SK-N-SH treated with all-trans-retinoic acid at 6 μM for 48 hours (cell line): Measurements from ENCODE around the gene LUC7L3.

Source experiments
- ATAC-seq: fragments of 200-7000 bp; cut with Tn5 transposase; 3 replicates; pipeline ENCODE4 v1.9.1; 2020; ENCODE audit warnings: mild to moderate bottlenecking, moderate library complexity
- ARNTL ChIP-seq: fragments of 450-650 bp; formaldehyde crosslinking; IDR thresholded peaks from 2 replicates; pipeline ENCODE4 v1.5.0; 2020; ENCODE audit warnings: low read depth, mild to moderate bottlenecking, moderate library complexity, borderline replicate concordance
- BACH2 ChIP-seq: fragments of 250-450 bp; sonication (Bioruptor Pico); IDR thresholded peaks from 2 replicates; pipeline ENCODE4 v1.9.0; 2021; ENCODE audit warnings: mild to moderate bottlenecking, borderline replicate concordance
- CREB5 ChIP-seq: fragments of 250-450 bp; sonication (Bioruptor Pico); IDR thresholded peaks from 2 replicates; pipeline ENCODE4 v1.5.1; 2020; ENCODE audit warnings: low read depth, mild to moderate bottlenecking, moderate library complexity
- CSDC2 ChIP-seq: fragments of 250-450 bp; sonication (Bioruptor Pico); IDR thresholded peaks from 2 replicates; pipeline ENCODE4 v1.5.0; 2020; ENCODE audit warnings: mild to moderate bottlenecking, moderate library complexity
- CSRNP3 ChIP-seq: fragments of 250-450 bp; sonication (Bioruptor Pico); IDR thresholded peaks from 2 replicates; pipeline ENCODE4 v1.5.1; 2021; ENCODE audit warnings: mild to moderate bottlenecking, moderate library complexity
- ESRRG ChIP-seq: fragments of 250-450 bp; sonication (Bioruptor Pico); IDR thresholded peaks from 2 replicates; pipeline ENCODE4 v1.6.1; 2021; ENCODE audit warnings: mild to moderate bottlenecking
- GLIS3 ChIP-seq: fragments of 250-450 bp; sonication (Bioruptor Pico); IDR thresholded peaks from 2 replicates; pipeline ENCODE4 v1.5.0; 2020; ENCODE audit warnings: mild to moderate bottlenecking, moderate library complexity
- OSR1 ChIP-seq: fragments of 250-450 bp; sonication (Bioruptor Pico); IDR thresholded peaks from 2 replicates; pipeline ENCODE4 v1.8.0; 2022; ENCODE audit warnings: moderate library complexity, mild to moderate bottlenecking, inconsistent platforms
- PATZ1 ChIP-seq: fragments of 250-450 bp; sonication (Bioruptor Pico); IDR thresholded peaks from 2 replicates; pipeline ENCODE4 v1.8.0; 2020; ENCODE audit warnings: mild to moderate bottlenecking, moderate library complexity, borderline replicate concordance
- POU6F1 ChIP-seq: fragments of 250-450 bp; sonication (Bioruptor Pico); IDR thresholded peaks from 2 replicates; pipeline ENCODE4 v1.8.0; 2021; ENCODE audit warnings: low read depth, mild to moderate bottlenecking, moderate library complexity, borderline replicate concordance
- PPARA ChIP-seq: fragments of 250-450 bp; sonication (Bioruptor Pico); IDR thresholded peaks from 2 replicates; pipeline ENCODE4 v1.5.0; 2020; ENCODE audit warnings: mild to moderate bottlenecking, borderline replicate concordance
- RARB ChIP-seq: fragments of 250-450 bp; sonication (Bioruptor Pico); IDR thresholded peaks from 2 replicates; pipeline ENCODE4 v1.8.0; 2021; ENCODE audit warnings: mild to moderate bottlenecking, moderate library complexity
- SNAI2 ChIP-seq: fragments of 250-450 bp; sonication (Bioruptor Pico); IDR thresholded peaks from 2 replicates; pipeline ENCODE4 v1.5.0; 2020; ENCODE audit warnings: mild to moderate bottlenecking, moderate library complexity
- TCF4 ChIP-seq: fragments of 250-450 bp; sonication (Bioruptor Pico); IDR thresholded peaks from 2 replicates; pipeline ENCODE4 v1.8.0; 2021; ENCODE audit warnings: mild to moderate bottlenecking, moderate library complexity, borderline replicate concordance
- TOX ChIP-seq: fragments of 250-450 bp; sonication (Bioruptor Pico); IDR thresholded peaks from 2 replicates; pipeline ENCODE4 v1.8.0; 2021; ENCODE audit warnings: mild to moderate bottlenecking, moderate library complexity, borderline replicate concordance
- TSHZ2 ChIP-seq: fragments of 250-450 bp; sonication (Bioruptor Pico); IDR thresholded peaks from 2 replicates; pipeline ENCODE4 v1.5.0; 2020; ENCODE audit warnings: mild to moderate bottlenecking, moderate library complexity
- ZC3H10 ChIP-seq: fragments of 250-450 bp; sonication (Bioruptor Pico); IDR thresholded peaks from 2 replicates; pipeline ENCODE4 v1.5.1; 2021; ENCODE audit warnings: mild to moderate bottlenecking, moderate library complexity
- ZFP3 ChIP-seq: fragments of 250-450 bp; sonication (Bioruptor Pico); IDR thresholded peaks from 2 replicates; pipeline ENCODE4 v1.5.0; 2020; ENCODE audit warnings: mild to moderate bottlenecking, moderate library complexity
- ZFP30 ChIP-seq: fragments of 450-650 bp; formaldehyde crosslinking; IDR thresholded peaks from 2 replicates; pipeline ENCODE4 v1.5.0; 2022; ENCODE audit warnings: mild to moderate bottlenecking, moderate library complexity
- ZNF565 ChIP-seq: fragments of 450-650 bp; formaldehyde crosslinking; conservative IDR thresholded peaks from 2 replicates; pipeline ENCODE4 v1.5.0; 2020; ENCODE audit warnings: low read depth, mild to moderate bottlenecking, moderate library complexity
- ZNF70 ChIP-seq: fragments of 450-650 bp; formaldehyde crosslinking; IDR thresholded peaks from 2 replicates; pipeline ENCODE4 v1.5.0; 2020; ENCODE audit warnings: mild to moderate bottlenecking, moderate library complexity
- ZNF8 ChIP-seq: fragments of 450-650 bp; formaldehyde crosslinking; IDR thresholded peaks from 2 replicates; pipeline ENCODE4 v1.5.0; 2020; ENCODE audit warnings: mild to moderate bottlenecking, moderate library complexity

The LUC7L3 gene

GRCh38 chr17:50677851-50678375 lies 41.5 kb upstream of the LUC7L3 start:
- no peak for TF ChIP-seq ZC3H10 (CRISPR knock-in tag)
- no peak for TF ChIP-seq PATZ1 (CRISPR knock-in tag)
- no peak for TF ChIP-seq SNAI2 (CRISPR knock-in tag)
- no peak for TF ChIP-seq CREB5
- no peak for TF ChIP-seq ZNF70
- TF ChIP-seq POU6F1 (CRISPR knock-in tag): no peak
- no peak for TF ChIP-seq ARNTL (CRISPR knock-in tag)
- no peak for TF ChIP-seq ESRRG (CRISPR knock-in tag)
- TF ChIP-seq CSRNP3: no peak
- no peak for TF ChIP-seq ZFP30 (CRISPR knock-in tag)
- TF ChIP-seq OSR1 (CRISPR knock-in tag): no peak
- no peak for TF ChIP-seq ZFP3 (CRISPR knock-in tag)
- TF ChIP-seq TOX (CRISPR knock-in tag): no peak
- TF ChIP-seq ZNF565 (CRISPR knock-in tag): no peak
- TF ChIP-seq BACH2 (CRISPR knock-in tag): no peak
- no peak for TF ChIP-seq CSDC2
- TF ChIP-seq GLIS3 (CRISPR knock-in tag): no peak
- no peak for TF ChIP-seq TCF4 (CRISPR knock-in tag)
- TF ChIP-seq ZNF8 (CRISPR knock-in tag): no peak
- no peak for TF ChIP-seq TSHZ2 (CRISPR knock-in tag)
- TF ChIP-seq, all 23 proteins: peak for 0
- no peak for ATAC-seq

GRCh38 chr17:50679008-50679544 lies 40.3 kb upstream of the LUC7L3 start:
- TF ChIP-seq TOX (CRISPR knock-in tag) (no peak), ZNF8 (CRISPR knock-in tag) (no peak), ESRRG (CRISPR knock-in tag) (no peak), CSRNP3 (no peak), TSHZ2 (CRISPR knock-in tag) (no peak), TCF4 (CRISPR knock-in tag) (no peak), ZNF565 (CRISPR knock-in tag) (no peak), GLIS3 (CRISPR knock-in tag) (no peak), BACH2 (CRISPR knock-in tag) (no peak), ZFP3 (CRISPR knock-in tag) (no peak), PATZ1 (CRISPR knock-in tag) (no peak), ZFP30 (CRISPR knock-in tag) (no peak), ZC3H10 (CRISPR knock-in tag) (no peak), ZNF70 (no peak), PPARA (CRISPR knock-in tag) (no peak), CSDC2 (no peak), SNAI2 (CRISPR knock-in tag) (no peak), RARB (no peak)
- no peak for ATAC-seq
